Endothelial cell of umbilical vein (primary cell): ENCODE data around the gene ARID2. TPM values are rescaled to one million over a fixed set of nuclear protein-coding genes. Genes with fewer than 3 reads are reported as not detected.

Experiments
- BruUV-seq: library from RNA; stranded (reverse); fragments of 400-500 nt; replicated peaks from 2 replicates; lab custom pipeline; 2021; lab: Mats Ljungman, UMichigan
- CTCF ChIA-PET: fragments of 300-600, 350-600 bp; sonication (Branson Sonifier 250); formaldehyde crosslinking; loops from one replicate; lab custom pipeline; 2021; ENCODE audit warnings: antibody characterized with exemption, inconsistent platforms; lab: Charles Lee
- POLR2A ChIA-PET: fragments of 300-600, 350-600 bp; sonication (Branson Sonifier 250); formaldehyde crosslinking; loops from one replicate; lab custom pipeline; 2021; ENCODE audit warnings: antibody characterized with exemption, inconsistent platforms; lab: Charles Lee
- DNase-seq: peaks from one replicate; pipeline ENCODE4 v3.0.0-alpha.2; 2011; ENCODE audit warnings: low read depth, low spot score
- FAIRE-seq: peaks from 2 replicates; lab custom pipeline; 2011; peaks lifted over from hg19 to GRCh38; lab: Jason Lieb, UNC
- H2AFZ ChIP-seq: 2 replicates; pipeline ENCODE4 v1.6.0; 2012; ENCODE audit warnings: low read depth, low read length, control low read depth, inconsistent platforms
- H3K27ac ChIP-seq: 2 replicates; pipeline ENCODE4 v1.5.1; 2011; ENCODE audit warnings: low read depth, mild to moderate bottlenecking, control low read depth, low read length, moderate library complexity; ENCODE audit not compliant: insufficient read depth
- H3K27me3 ChIP-seq, 2 experiments: 2 replicates each; pipeline versions ENCODE4 v1.6.0 to v1.6.1; 2011; ENCODE audit warnings: low read length in 2 of 2, mixed read lengths in 1 of 2; ENCODE audit not compliant: control insufficient read depth in 2 of 2, insufficient read depth in 2 of 2
- H3K36me3 ChIP-seq, 2 experiments: 2 replicates in 1 of 2; 3 replicates in 1 of 2; pipeline ENCODE4 v1.5.1; 2011; ENCODE audit warnings: low read length in 2 of 2, mild to moderate bottlenecking in 1 of 2, moderate library complexity in 1 of 2; ENCODE audit not compliant: control insufficient read depth in 2 of 2, insufficient read depth in 2 of 2; ENCODE audit errors: extremely low read depth in 1 of 2
- H3K4me1 ChIP-seq: 3 replicates; pipeline ENCODE4 v1.5.1; 2011; ENCODE audit warnings: mild to moderate bottlenecking, low read length; ENCODE audit not compliant: control insufficient read depth, insufficient read depth; ENCODE audit errors: extremely low read depth
- H3K4me2 ChIP-seq: 2 replicates; pipeline ENCODE4 v1.6.1; 2011; ENCODE audit warnings: low read length, control low read depth, mixed read lengths; ENCODE audit not compliant: insufficient read depth
- H3K4me3 ChIP-seq, 3 experiments: fragments of 200-600 bp in 1 of 3; sonication (generic), shearing (Covaris generic) in 1 of 3; replicated peaks in 1 of 3; 2 replicates each; pipeline ENCODE4 v1.5.1; 2011 to 2016; ENCODE audit warnings: control low read depth in 3 of 3, low read length in 3 of 3, mild to moderate bottlenecking in 2 of 3, inconsistent platforms in 1 of 3, low read depth in 1 of 3, moderate library complexity in 1 of 3; ENCODE audit not compliant: insufficient read depth in 1 of 3
- H3K79me2 ChIP-seq: 2 replicates; pipeline ENCODE4 v1.6.0; 2012; ENCODE audit warnings: low read length, inconsistent platforms; ENCODE audit not compliant: control insufficient read depth, insufficient read depth
- H3K9ac ChIP-seq: replicated peaks from 2 replicates; pipeline ENCODE3; 2011; ENCODE audit warnings: low read length, control low read depth; ENCODE audit not compliant: insufficient read depth; ENCODE audit errors: extremely low read depth
- H3K9me1 ChIP-seq: replicated peaks from 3 replicates; pipeline ENCODE4 v1.6.0; 2011; ENCODE audit warnings: mild to moderate bottlenecking, low read length; ENCODE audit not compliant: control insufficient read depth, insufficient read depth; ENCODE audit errors: extremely low read depth
- H3K9me3 ChIP-seq: replicated peaks from 2 replicates; pipeline ENCODE4 v1.5.1; 2012; ENCODE audit warnings: low read length, inconsistent platforms; ENCODE audit not compliant: control insufficient read depth, insufficient read depth
- H4K20me1 ChIP-seq: replicated peaks from 2 replicates; pipeline ENCODE3; 2011; ENCODE audit warnings: mild to moderate bottlenecking, low read length; ENCODE audit not compliant: control insufficient read depth, insufficient read depth; ENCODE audit errors: extremely low read depth
- CTCF ChIP-seq, 2 donors: IDR thresholded peaks; 1 replicate in 1 of 2; 2 replicates in 1 of 2; pipeline ENCODE4 v1.5.1; 2011; ENCODE audit warnings: low read length in 2 of 2, mild to moderate bottlenecking in 2 of 2, moderate library complexity in 2 of 2, control low read depth in 1 of 2, inconsistent platforms in 1 of 2, low read depth in 1 of 2; ENCODE audit not compliant: insufficient read depth in 1 of 2; ENCODE audit errors: extremely low read depth in 1 of 2
- EZH2 ChIP-seq: IDR thresholded peaks from 2 replicates; pipeline ENCODE4 v1.6.1; 2012; ENCODE audit warnings: borderline replicate concordance, low read depth, mild to moderate bottlenecking, moderate library complexity, low read length, inconsistent platforms; ENCODE audit not compliant: severe bottlenecking
- FOS ChIP-seq: IDR thresholded peaks from 2 replicates; pipeline ENCODE4 v1.6.1; 2011; ENCODE audit warnings: mild to moderate bottlenecking, low read length, moderate library complexity, borderline replicate concordance; ENCODE audit not compliant: insufficient read depth
- GATA2 ChIP-seq: IDR thresholded peaks from 2 replicates; pipeline ENCODE4 v1.7.0; 2011; ENCODE audit warnings: low read depth, mild to moderate bottlenecking, moderate library complexity, mixed read lengths, low read length; ENCODE audit not compliant: insufficient read length, insufficient read depth
- JUN ChIP-seq: IDR thresholded peaks from 2 replicates; pipeline ENCODE4 v1.6.1; 2011; ENCODE audit warnings: borderline replicate concordance, low read depth; ENCODE audit not compliant: insufficient read length, insufficient read depth
- MAX ChIP-seq: IDR thresholded peaks from 2 replicates; pipeline ENCODE4 v1.6.1; 2011; ENCODE audit not compliant: insufficient read depth, insufficient read length
- MYC ChIP-seq: IDR thresholded peaks from one replicate; pipeline ENCODE4 v1.6.1; 2011; ENCODE audit warnings: mild to moderate bottlenecking, low read depth, low read length
- POLR2A ChIP-seq: IDR thresholded peaks from 2 replicates; pipeline ENCODE4 v1.6.1; 2012; ENCODE audit warnings: low read depth, mild to moderate bottlenecking, control low read depth, low read length
- POLR2AphosphoS5 ChIP-seq: IDR thresholded peaks from 2 replicates; pipeline ENCODE4 v1.6.1; 2012; ENCODE audit warnings: low read depth, mild to moderate bottlenecking, control low read depth, low read length, moderate library complexity; ENCODE audit not compliant: insufficient read depth
- dilution Hi-C: fragments of 300-500 bp; cut with MboI; formaldehyde crosslinking; loops from one replicate; pipeline ENCODE4 v1.15.0; 2019; ENCODE audit warnings: low sequenced_read_pairs; ENCODE audit not compliant: extremely low pct_ligation_motif_present
- intact Hi-C: fragments of 100-400 bp; cut with micrococcal nuclease; formaldehyde crosslinking; loops from one replicate; pipeline ENCODE4 v1.10.0; 2022
- polyA plus RNA-seq, 4 experiments: library from polyadenylated mRNA; depleted of rRNA in 3 of 4; stranded (reverse) in 3 of 4; unstranded in 1 of 4; fragments of >200 nt; gene quantifications; 2 replicates each; pipeline versions ENCODE4 v1.2.1 to v1.2.3, GENCODE V29; 2011 to 2012; ENCODE audit warnings: missing spikeins in 1 of 4
- total RNA-seq: library from RNA; stranded (reverse); gene quantifications from 2 replicates; pipeline ENCODE4 v1.2.3, GENCODE V29; 2021

The ARID2 gene
- total and polyA plus RNA-seq, 2 donors (not counting 3 experiments of a cell fraction or from before 2014, with no cell fraction given) = 10.8 to 26.7 TPM

GRCh38 chr12:45803111-45803510 lies 73.6 kb downstream of the ARID2 start:
- ChIA-PET CTCF (no interaction called here), POLR2A (no interaction called here)
- Histone ChIP-seq H3K9me3 (no peaks in the 10 kb centered on the region), H3K9me1 (no peaks in the 10 kb centered on the region), H3K4me1 (no peaks in the 10 kb centered on the region), H3K4me3 (no peak overlapping the region), H3K4me2 (no peak overlapping the region), H3K9ac (no peak overlapping the region), H4K20me1 (peaks cover 8% of the 10 kb centered on the region), H3K36me3 (no peaks in the 10 kb centered on the region), H2AFZ (no peak overlapping the region), H3K79me2 (peaks cover 34% of the 10 kb centered on the region), H3K27ac (no peak overlapping the region), H3K27me3 (no peaks in the 10 kb centered on the region)
- BruUV-seq = no TSS peak
- intact Hi-C loops (no loop called here), dilution Hi-C loops (no loop called here)
- DNase-seq (no peak), FAIRE-seq (no peak)
- TF ChIP-seq POLR2A (no peak), GATA2 (no peak), MYC (no peak), MAX (no peak), FOS (no peak), JUN (no peak), POLR2AphosphoS5 (no peak), CTCF (IDR thresholded peaks at IDR 0.05; ENCODE audit: extremely low read depth in 1 of 2, insufficient read depth in 1 of 2, low read depth in 1 of 2, low read length in 2 of 2) (no peak), EZH2 (no peak)
